BLaER1 treated with 17β-estradiol and CSF1 and Interleukin-3, amounts not matched to agents 10 nM and 100 nM (cell line): Measurements from ENCODE around the gene MINPP1.
"Not testable (repeated sequence)": the region's sequence is repeated elsewhere in the genome, so short reads cannot be mapped to it uniquely, and the experiment has no call there.

Experiments used
- H3K27ac ChIP-seq, 11 experiments: shearing (Covaris generic); formaldehyde crosslinking; 2 replicates each; pipeline ENCODE4 v1.8.1; 2022
- H3K27me3 ChIP-seq, 11 experiments: shearing (Covaris generic); formaldehyde crosslinking; 2 replicates each; pipeline ENCODE4 v1.8.1; 2022
- H3K36me3 ChIP-seq, 11 experiments: shearing (Covaris generic); formaldehyde crosslinking; 2 replicates each; pipeline ENCODE4 v1.8.1; 2022
- H3K4me1 ChIP-seq, 10 experiments: shearing (Covaris generic); formaldehyde crosslinking; 2 replicates each; pipeline ENCODE4 v1.8.1; 2022
- H3K4me2 ChIP-seq, 11 experiments: shearing (Covaris generic); formaldehyde crosslinking; 2 replicates each; pipeline ENCODE4 v1.8.1; 2022
- H3K4me3 ChIP-seq, 10 experiments: shearing (Covaris generic); formaldehyde crosslinking; 2 replicates each; pipeline ENCODE4 v1.8.1; 2022
- H3K9ac ChIP-seq, 11 experiments: shearing (Covaris generic); formaldehyde crosslinking; 2 replicates each; pipeline ENCODE4 v1.8.1; 2022
- H3K9me3 ChIP-seq, 11 experiments: shearing (Covaris generic); formaldehyde crosslinking; replicated peaks in 1 of 11; 2 replicates each; pipeline ENCODE4 v1.8.1; 2022
- H4K20me1 ChIP-seq, 11 experiments: shearing (Covaris generic); formaldehyde crosslinking; 2 replicates each; pipeline ENCODE4 v1.8.1; 2022
- Cebpa-rat ChIP-seq, 11 experiments: shearing (Covaris generic); IDR thresholded peaks; 2 replicates each; pipeline ENCODE4 v1.8.1; 2022

MINPP1 gene

DNA sequence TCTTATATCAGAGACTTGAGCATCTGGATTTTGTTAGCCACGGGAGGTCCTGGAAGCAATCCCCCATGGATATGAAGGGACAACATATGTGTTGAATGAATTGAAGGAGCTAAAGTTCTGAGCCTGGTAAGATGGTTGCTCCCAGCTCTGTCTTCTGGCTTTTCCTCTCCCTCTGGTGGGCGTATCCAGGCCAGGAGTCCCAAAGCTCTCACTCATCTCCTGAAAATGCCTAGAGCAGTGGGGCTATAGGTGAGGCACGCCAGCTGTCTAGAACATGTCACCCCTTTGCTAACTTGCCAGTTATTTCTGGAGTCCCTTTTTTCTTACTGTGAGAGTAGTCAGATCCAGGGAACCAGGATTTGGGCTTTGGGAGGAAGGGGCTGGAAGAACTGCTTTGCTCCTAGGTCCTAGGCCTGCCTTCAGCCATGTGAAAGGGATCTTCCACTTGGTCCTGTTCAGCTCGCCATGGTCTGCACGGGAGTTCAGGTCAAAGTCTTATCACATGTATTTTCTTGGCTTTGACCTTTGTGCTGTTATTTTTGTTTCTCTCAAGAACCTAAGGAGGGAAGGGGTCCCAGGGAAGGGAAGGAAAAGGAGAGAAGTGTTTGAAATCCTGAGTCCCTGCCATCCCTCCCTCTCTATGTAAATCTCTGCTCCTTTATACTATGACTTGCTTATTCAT is 73.6 kb downstream of the MINPP1 start:
- H3K4me2 ChIP-seq: no peak overlapping the region
- no peaks in the 10 kb centered on the region for H3K27me3 ChIP-seq
- H3K36me3 ChIP-seq: no peaks in the 10 kb centered on the region
- H3K4me1 ChIP-seq: no peaks in the 10 kb centered on the region; a peak in 1 of 20 replicates
- H3K9ac ChIP-seq: no peak overlapping the region
- no peaks in the 10 kb centered on the region for H4K20me1 ChIP-seq
- H3K9me3 ChIP-seq: no peaks in the 10 kb centered on the region
- H3K4me3 ChIP-seq: no peak overlapping the region
- no peak overlapping the region for H3K27ac ChIP-seq
- no peak for TF ChIP-seq Cebpa-rat (IDR thresholded peaks at IDR 0.05)

DNA sequence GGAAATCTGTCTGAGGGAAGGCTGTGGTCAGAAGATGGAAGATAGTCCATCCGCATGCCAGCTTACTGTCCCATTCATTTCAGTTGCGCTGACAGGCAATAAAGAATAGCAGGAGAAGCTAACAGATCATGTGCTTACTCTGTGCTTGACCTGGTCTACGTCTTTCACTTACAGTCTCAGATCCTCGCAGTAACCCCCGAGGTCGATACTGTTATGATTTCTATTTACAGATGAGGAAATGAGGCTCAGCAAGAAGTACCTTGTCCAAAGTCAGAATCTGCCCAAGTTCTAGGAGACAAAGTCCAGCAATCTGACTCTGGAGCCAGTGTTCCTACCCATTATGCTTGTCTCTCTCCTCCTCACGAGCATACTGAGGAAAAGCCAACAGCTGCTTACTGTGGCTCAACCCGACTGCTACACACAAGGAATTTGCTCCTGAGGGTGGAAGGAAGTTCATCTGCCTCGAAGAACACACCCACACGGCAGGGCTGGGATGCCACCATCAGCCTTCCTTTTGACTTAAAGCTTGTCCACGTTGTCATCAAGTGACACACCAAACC is 74.2 kb downstream of the MINPP1 start:
- H3K36me3 ChIP-seq: no peaks in the 10 kb centered on the region
- H3K4me1 ChIP-seq: no peaks in the 10 kb centered on the region; a peak in 1 of 20 replicates
- no peak overlapping the region for H3K4me3 ChIP-seq
- H3K27ac ChIP-seq: no peak overlapping the region
- no peak overlapping the region for H3K4me2 ChIP-seq
- no peaks in the 10 kb centered on the region for H3K27me3 ChIP-seq
- H3K9me3 ChIP-seq: no peaks in the 10 kb centered on the region
- no peaks in the 10 kb centered on the region for H4K20me1 ChIP-seq
- no peak for TF ChIP-seq Cebpa-rat (IDR thresholded peaks at IDR 0.05)
- H3K9ac ChIP-seq: no peak overlapping the region

DNA sequence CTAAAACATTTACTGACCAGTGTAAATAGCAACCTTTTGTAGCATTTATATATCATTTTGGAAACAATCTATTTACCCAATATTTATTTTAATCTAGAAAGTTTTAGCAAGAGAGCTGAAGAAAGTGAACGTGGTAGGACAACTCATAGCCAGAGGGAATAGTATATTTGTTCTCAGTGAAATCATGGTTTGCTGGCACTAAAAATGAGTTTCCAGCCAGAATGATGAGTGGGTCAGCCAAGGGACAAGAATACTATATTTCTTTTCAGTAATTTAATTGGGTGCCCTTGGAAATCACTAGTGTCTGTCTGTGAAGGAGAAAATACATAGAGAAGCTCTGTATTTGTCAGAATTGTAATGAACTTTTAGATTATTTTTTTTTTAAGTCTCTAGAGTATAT is 74.9 kb downstream of the MINPP1 start:
- H4K20me1 ChIP-seq: no peaks in the 10 kb centered on the region
- no peak overlapping the region for H3K4me2 ChIP-seq
- no peak for TF ChIP-seq Cebpa-rat (IDR thresholded peaks at IDR 0.05)
- H3K4me1 ChIP-seq: no peaks in the 10 kb centered on the region; a peak in 1 of 20 replicates
- H3K9me3 ChIP-seq: no peaks in the 10 kb centered on the region
- no peaks in the 10 kb centered on the region for H3K27me3 ChIP-seq
- no peak overlapping the region for H3K9ac ChIP-seq
- no peak overlapping the region for H3K27ac ChIP-seq
- no peak overlapping the region for H3K4me3 ChIP-seq
- no peaks in the 10 kb centered on the region for H3K36me3 ChIP-seq

DNA sequence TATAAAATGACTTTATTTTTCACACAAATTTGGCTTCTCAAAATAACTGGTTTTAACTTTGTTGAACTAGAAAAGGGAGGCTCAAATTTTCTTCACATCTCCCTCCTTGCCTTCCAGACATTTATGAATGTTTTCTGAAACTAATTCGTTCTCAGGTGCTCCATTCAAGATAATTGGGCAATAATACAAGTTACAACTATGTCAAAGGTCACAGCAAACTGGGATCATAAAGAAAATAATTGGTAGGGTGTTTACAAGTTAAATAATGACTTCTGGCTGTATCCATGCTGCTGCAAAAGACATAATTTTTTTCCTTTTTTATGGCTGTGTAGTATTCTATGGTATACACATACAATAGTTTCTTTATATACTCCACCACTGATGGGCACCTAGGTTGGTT is 75.3 kb downstream of the MINPP1 start:
- Histone ChIP-seq H3K9me3 (no peaks in the 10 kb centered on the region), H3K4me3 (no peak overlapping the region), H3K27ac (no peak overlapping the region), H3K27me3 (no peaks in the 10 kb centered on the region), H3K9ac (no peak overlapping the region), H3K4me2 (no peak overlapping the region), H3K4me1 (no peaks in the 10 kb centered on the region; a peak in 1 of 20 replicates), H4K20me1 (no peaks in the 10 kb centered on the region), H3K36me3 (no peaks in the 10 kb centered on the region)
- TF ChIP-seq Cebpa-rat (IDR thresholded peaks at IDR 0.05): no peak

DNA sequence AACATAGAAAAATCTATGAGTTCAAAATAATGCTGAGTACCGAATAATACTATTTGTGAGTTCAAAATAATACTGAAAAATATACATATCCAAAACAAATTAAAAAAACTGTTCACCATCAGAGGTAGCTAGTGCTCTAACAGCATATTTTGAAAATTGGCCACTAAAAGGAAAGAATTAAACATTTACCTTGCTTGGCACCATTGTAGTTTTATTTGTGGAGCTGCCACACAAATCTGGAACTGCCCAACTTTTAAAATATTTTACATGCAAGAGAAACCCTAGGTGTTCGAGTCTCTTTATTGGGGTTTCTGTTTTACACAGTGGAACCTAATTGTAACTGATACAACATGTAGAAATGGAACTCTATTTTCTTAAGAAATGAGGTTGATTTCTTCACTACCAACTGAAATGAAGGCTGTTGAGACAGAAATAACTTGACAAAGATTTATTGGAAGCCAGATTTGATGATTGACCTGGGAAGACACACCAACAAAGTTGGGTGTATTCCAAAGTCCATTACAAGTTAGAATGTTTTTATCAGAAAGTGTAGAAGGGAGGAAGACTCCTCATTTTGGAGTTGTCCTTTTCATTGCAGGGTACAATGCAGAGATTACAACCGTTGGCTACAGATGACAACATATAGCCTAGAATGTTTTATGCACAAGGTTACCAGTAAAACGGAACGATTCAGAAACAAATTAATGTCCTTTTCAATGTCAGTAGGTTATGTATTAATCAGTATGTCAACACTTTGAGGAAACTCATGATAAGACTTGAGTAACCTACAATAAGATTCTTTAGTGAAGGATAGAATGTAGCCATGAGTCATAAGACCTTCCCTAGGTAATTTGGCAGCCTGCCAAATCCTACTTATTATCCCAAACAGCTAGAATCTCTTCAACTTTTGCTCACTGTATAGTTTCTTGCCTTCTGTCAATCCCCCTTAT is 81.1 kb downstream of the MINPP1 start:
- Histone ChIP-seq H3K27ac (no peak overlapping the region), H3K27me3 (no peaks in the 10 kb centered on the region), H3K4me1 (no peaks in the 10 kb centered on the region), H3K9me3 (no peaks in the 10 kb centered on the region), H4K20me1 (no peaks in the 10 kb centered on the region), H3K36me3 (no peaks in the 10 kb centered on the region), H3K4me2 (no peak overlapping the region), H3K9ac (no peak overlapping the region), H3K4me3 (no peak overlapping the region)
- TF ChIP-seq Cebpa-rat (IDR thresholded peaks at IDR 0.05): no peak

DNA sequence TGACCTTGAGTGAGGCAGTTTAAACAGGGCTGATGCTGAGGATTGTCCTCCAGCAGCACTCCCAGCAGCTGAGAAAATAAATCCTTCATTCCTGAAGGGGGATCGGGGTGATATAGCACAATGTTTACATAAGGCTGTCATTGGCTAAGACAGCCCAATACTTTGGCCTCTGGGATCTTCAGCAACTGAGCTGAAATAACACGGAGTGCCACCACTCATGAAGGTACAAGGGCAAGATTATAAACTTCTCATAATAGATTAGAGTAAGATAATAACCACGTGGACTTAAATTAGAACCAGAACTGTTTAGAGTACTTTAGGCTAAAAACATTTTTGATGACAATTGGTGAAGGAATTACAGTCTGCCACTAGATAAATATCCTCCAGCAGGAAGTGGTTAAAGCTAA is 85.0 kb downstream of the MINPP1 start:
- no peaks in the 10 kb centered on the region for H3K4me1 ChIP-seq
- H3K27ac ChIP-seq: no peak overlapping the region
- no peaks in the 10 kb centered on the region for H3K9me3 ChIP-seq
- no peak overlapping the region for H3K4me3 ChIP-seq
- no peaks in the 10 kb centered on the region for H4K20me1 ChIP-seq
- no peaks in the 10 kb centered on the region for H3K27me3 ChIP-seq
- TF ChIP-seq Cebpa-rat (IDR thresholded peaks at IDR 0.05): no peak
- H3K9ac ChIP-seq: no peak overlapping the region
- H3K4me2 ChIP-seq: no peak overlapping the region
- no peaks in the 10 kb centered on the region for H3K36me3 ChIP-seq

DNA sequence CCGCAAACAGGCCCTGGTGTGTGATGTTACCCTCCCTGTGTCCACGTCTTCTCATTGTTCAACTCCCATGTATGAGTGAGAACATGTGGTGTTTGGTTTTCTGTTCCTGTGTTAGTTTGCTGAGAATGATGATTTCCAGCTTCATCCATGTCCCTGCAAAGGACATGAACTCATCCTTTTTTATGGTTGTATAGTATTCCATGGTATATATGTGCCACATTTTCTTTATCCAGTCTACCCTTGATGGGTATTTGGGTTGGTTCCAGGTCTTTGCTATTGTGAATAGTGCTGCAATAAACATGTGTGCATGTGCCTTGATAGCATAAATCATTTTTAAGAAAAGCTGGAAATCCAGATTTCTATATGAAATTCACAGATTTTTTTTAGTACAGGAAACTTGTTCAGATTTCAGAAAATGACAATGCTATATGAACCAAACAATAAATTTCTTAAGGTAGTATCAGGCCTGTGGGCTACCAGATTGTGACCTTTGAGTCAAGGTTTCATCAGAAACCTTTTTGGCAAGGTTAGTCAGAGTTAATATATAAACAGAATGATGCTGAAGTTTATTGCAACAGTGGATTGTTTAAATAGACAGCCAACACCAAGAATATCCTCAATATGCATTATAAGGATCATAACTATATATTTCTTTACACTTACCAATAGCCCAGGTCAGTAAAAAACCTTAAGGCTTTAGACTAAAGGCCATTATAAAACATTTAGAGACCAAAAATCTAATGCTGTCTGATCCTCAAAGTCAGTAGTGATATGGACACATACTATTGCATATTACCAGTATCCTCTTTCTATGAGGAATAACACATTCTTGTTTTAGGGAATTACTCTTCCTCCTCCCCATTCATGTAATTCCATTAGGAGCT is 86.3 kb downstream of the MINPP1 start:
- H3K36me3 ChIP-seq: no peaks in the 10 kb centered on the region
- no peak for TF ChIP-seq Cebpa-rat (IDR thresholded peaks at IDR 0.05)
- no peak overlapping the region for H3K4me2 ChIP-seq
- no peak overlapping the region for H3K27ac ChIP-seq
- H3K4me3 ChIP-seq: no peak overlapping the region
- no peak overlapping the region for H3K9ac ChIP-seq
- H3K27me3 ChIP-seq: no peaks in the 10 kb centered on the region
- H3K4me1 ChIP-seq: no peaks in the 10 kb centered on the region
- no peaks in the 10 kb centered on the region for H4K20me1 ChIP-seq
- no peaks in the 10 kb centered on the region for H3K9me3 ChIP-seq

DNA sequence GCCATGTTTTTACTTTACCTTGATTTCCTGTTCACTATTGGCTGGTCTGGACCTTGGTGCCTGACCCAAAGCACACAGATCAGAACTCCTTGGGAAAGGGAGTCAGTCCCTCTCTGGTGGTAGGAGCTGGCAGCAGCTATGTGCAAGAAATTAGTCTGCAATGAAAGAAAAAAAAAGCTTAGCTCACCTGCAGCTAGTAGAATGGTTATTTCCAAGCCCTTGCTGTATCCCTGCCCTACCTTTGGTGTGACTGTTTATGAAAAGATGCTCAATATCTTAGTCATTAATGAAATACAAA is 86.8 kb downstream of the MINPP1 start:
- Histone ChIP-seq H3K27me3 (no peaks in the 10 kb centered on the region), H3K27ac (no peak overlapping the region), H4K20me1 (no peaks in the 10 kb centered on the region), H3K4me1 (peaks cover 0 to 4% (median 0%) of the 10 kb centered on the region in 10 experiments; a peak in 1 of 20 replicates), H3K36me3 (no peaks in the 10 kb centered on the region), H3K9ac (no peak overlapping the region), H3K4me3 (no peak overlapping the region), H3K9me3 (no peaks in the 10 kb centered on the region), H3K4me2 (no peak overlapping the region)
- TF ChIP-seq Cebpa-rat (IDR thresholded peaks at IDR 0.05): no peak

DNA sequence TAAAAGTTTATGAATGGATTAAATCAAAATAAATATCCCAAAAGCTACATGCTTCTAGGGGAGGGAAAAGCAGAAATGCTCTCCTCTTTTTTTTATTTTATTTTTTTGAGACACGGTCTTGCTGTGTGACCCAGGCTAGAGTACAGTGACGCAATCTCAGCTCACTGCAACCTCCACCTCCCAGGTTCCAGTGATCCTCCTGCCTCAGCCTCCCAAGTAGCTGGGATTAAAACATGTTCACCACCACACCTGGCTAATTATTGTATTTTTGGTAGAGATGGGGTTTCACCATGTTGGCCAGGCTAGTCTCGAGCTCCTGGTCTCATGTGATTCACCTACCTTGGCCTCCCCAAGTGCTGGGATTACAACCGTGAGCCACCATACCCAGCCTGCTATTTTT is 88.2 kb downstream of the MINPP1 start:
- not testable (repeated sequence) for H3K9ac ChIP-seq, H3K9me3 ChIP-seq, H3K4me1 ChIP-seq, H3K27me3 ChIP-seq, H3K36me3 ChIP-seq, H3K27ac ChIP-seq, H3K4me2 ChIP-seq, H3K4me3 ChIP-seq, H4K20me1 ChIP-seq
